NCI-H1436 (cell line): ENCODE results near the gene KIF13A.
A peak's percentile ranks its signal among the peaks of the same experiment; 100 is the strongest.
"Not testable (repeated sequence)": the region's sequence is repeated elsewhere in the genome, so short reads cannot be mapped to it uniquely, and the experiment has no call there.

Experiments used
- DNase-seq: peaks from one replicate; lab custom pipeline; 2025; lab: John Stamatoyannopoulos, UW

Gene KIF13A

DNA sequence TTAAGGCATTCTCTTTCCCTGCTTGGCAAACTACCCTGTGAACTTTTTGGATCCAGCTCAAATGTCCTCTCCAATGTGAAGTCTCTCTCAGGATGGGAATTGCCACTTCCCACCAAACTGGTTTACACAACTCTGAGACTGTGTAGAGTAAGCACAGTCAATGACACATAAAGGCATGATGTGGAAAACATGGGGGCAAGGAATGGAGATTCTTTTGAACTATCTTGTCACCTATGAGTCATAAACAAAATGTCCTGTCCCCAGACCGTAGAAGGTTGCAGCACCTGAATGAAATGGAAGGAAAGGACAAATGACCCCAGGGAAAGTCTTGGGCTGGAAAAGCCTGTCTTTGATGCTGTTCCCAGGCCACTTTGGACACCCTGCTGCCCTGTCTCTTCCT is 11.0 kb upstream of the KIF13A start:
- DNase-seq = no peak

- DNase-seq = no peak
Observed at GRCh38 chr6:17998003-17998402, 10.6 kb upstream of the KIF13A start.

- no peak for DNase-seq
Observed at GRCh38 chr6:17995414-17995813, 8.0 kb upstream of the KIF13A start.

DNA sequence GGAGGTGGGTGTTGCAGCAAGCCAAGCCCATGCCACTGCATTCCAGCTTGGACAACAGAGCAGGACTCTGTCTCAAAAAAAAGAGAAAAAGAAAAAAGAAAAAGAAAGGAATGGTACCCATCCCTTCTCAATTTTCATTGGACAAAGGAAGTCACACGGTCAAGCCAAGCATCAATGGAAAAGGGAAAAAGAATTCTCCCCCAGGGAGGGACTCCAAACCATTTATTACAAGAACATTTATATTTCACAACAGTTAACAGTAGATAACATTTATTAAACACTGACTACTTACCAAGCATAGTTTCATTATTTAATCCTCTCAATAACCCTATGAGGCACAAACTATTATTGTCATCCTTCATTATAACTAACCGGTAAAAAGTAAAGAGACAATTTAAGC is 6.6 kb upstream of the KIF13A start:
- no peak for DNase-seq

GRCh38 chr6:17988422-17988944 is 1.0 kb upstream of the KIF13A start:
- DNase-seq = no peak

DNA sequence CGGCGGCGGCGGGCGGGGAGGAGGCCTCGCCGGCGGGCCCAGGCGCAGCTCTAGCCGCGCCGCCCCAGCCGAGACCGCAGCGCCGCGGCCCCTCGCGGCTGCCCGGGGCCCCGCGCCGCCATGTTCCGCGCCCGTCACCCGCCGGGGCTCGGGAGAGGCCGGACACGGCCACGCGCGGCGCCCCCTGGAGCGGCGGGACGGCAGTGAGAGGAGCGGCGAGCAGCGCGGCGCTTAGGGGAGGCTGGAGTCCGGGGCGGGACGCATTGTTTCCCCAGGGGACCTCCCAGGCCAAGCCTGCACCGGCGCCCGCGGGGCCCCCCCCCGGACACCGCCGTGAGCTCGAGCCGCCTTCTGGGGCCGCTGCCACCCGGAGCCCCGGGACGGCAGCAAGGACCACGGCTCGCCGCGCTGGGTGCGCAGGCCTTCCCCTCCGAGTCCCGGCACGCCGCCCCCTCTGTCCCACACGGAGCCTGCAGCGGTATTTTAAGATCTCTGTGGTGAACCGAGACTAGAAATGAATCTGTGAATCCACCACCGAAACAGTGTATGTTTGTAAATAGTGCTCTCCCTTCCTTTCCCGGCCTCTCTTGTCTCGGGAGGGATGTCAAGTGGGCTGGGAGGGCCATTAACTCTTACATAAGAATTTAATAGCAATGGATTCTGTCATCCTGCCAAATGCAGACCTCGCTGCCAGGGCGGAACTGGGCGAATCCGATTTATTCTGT is 424 bp upstream of the KIF13A start:
- DNase-seq = peak; percentile 82

DNA sequence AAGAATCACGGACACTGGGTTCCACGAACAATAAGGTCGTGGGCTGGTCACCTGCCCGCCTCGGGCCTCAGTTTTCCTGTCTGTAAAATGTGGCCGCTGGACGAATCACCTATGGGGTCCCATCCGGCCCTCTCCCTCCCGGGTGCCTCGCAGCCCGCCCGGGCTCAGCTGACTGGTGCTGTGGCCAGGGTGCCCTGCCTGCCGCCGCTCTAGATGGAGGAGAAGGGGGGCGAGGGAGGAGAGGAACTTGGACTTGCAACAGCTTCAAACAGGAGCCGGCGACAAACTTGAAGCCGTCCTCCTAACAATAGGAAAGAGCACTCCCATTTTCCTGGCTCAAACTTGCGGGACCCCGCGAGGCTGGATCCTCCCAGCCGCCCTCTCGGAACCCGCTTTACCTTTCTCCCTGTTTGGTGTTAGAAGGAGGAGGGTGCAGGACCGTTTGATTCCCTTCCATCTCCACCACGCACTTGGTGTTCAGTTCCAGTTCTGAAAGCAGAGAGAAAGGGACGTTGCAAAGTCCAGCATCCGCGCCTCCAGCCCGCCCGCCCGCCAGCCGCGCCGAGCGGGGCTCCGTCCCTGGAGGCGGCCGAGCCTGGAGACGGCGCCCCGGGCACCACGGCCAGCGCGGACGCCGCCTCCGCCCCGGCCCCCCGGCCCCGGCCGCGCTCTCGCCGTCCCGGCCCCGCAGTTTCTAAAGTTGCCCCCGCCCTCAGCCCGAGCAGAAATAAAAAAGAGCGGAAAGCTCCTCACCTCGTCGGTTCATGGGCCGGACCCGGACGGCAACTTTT is 584 bp downstream of the KIF13A start:
- peak; percentile 15 for DNase-seq

DNA sequence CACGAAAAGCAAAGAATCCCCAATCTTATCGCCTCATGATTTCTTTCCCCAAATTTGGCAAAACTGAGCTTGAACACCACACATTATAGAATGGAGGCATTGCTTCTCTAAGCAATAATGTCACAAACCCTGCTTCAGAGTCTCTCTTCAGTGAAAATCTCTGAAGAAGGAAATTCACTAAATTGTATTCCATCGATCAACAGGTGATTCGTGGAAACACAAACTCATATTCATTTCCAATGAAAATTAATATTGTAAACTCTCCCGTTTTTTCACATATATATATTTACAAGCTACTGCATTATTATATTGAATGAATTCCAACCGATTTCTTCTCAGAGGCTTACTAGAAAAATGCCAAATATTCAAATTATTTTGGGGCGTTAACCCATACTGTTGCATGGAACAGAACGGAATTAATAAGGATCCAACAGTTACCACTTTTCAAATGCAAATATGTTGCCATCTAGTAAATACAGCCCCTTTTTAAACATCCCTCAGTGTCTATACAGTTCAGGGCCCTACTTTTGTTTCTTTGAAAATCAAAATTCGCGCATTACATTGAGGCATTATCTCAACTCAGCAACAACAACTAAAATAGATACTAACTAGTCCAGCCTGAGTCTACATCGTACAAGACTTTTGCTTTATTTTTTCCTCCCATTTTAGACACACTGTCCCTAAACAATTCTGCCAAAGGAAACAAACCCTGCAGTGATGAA is 1.3 kb downstream of the KIF13A start:
- no peak for DNase-seq

GRCh38 chr6:17984812-17985670 is 2.4 kb downstream of the KIF13A start:
- DNase-seq = no peak

- no peak for DNase-seq
Observed at GRCh38 chr6:17984399-17984798, 3.0 kb downstream of the KIF13A start.

DNA sequence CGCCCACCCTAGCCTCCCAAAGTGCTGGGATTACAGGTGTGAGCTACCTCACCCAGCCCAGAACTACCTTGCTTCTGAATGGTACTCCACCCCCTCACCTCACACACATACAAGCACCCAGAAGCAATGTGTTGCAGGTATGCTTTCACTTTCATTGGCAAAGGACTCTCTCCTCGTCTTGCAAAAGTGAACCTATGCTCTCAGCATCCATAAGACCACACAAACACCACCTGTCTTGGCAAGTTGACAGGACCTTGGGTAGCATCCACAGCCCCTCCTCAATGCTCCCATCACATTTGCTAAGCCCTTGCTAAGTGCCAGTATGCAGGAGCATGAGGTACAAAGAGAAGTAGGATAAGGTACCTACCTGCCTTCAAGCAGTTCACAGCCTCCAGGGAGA is 3.7 kb downstream of the KIF13A start:
- DNase-seq = no peak

GRCh38 chr6:17980329-17980728 is 7.1 kb downstream of the KIF13A start:
- no peak for DNase-seq

DNA sequence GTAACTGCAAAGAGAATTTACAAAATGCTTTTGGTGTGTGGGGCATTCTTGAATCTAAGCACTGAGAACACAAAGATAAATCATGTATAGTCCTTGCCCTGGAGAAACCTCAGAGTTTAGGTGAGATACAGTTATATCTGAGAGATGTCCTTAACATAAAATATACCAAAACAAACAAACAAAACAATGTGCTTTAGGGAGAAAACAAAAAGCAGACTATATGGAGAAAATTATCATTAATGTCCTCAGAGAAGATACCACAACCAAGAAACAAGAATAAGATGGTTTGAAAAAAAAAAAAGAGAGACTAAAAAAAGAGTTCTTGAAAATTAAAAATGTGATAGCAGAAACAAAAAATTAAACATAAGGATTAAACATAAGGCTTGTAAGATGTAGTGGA is 8.0 kb downstream of the KIF13A start:
- DNase-seq = no peak

- DNase-seq = not testable (repeated sequence)
Observed at GRCh38 chr6:17976258-17976657, 11.2 kb downstream of the KIF13A start.

- no peak for DNase-seq
Observed at GRCh38 chr6:17974570-17975368, 12.7 kb downstream of the KIF13A start.

DNA sequence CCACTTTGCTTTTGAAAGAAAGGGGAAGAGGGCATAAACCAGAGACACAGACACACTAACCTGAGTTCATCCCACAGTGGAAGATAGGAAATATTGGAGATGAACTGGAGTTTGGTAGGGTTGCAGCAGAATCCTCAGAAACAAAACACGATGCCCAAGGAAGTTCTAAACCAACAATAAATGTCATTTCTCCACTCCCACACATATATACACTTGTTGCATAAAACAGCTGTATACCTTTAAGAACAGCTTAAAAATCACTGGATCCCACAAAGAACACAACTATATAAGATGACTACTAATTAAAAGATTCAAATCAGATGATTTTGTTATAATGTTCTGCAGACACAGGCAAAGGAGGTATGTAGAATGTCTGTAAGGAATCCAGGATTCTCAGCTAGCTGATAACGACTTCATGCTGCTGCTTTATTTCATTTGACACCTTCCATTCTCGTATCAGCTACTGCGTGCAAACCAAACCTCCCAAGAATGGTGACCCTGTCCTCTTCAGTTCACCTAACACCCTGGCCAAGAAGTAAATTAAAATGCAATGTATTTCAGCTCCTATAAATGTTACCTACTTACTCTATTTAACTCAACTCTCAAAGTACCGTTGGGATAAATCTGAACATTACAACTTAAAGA is 14.3 kb downstream of the KIF13A start:
- DNase-seq = no peak

- no peak for DNase-seq
Observed at GRCh38 chr6:17972074-17972952, 15.1 kb downstream of the KIF13A start.

DNA sequence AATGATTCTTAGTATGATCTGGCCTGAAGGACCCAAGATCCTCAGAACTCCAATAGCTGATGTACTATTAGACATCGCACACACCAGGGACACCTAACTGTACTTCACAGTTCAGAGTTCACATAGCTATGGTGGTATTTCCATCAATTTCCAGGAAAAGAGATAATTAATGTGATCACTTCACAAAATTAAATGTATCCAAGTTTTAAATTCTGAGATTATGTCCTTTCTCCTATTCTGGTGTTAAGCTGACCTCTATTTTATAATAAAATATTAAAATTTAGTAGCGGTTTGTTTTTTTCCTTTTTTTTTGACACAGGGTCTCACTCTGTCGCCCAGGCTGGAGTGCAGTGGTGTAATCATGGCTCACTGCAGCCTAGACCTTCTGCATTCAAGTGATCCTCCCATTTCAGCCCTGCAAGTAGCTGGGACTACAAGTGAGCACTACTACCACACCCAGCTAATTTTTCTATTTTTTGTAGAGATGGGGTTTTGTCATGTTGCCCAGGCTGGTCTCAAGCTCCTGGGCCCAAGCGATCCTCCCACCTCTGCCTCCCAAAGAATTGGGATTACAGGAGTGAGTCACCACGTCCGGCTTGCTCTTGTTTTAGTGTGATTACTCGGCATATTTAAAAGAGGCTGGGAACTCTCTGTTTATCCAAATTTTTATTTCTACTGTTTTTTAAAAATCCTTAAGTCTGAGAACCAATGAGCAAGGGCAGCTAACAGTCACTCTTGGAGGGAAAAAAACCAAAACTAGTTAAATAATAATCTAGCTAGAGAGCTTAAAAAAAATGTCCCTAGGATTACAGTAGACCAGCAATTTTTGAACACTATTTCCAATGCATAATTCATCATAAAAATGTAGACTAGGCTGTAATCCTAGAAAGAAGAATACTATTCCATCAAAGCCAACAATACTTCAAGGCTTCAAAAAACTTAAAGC is 16.0 kb downstream of the KIF13A start:
- no peak for DNase-seq
